NCI-H187 treated with DMSO at 0.1 percent for 48 hours (cell line): ENCODE data around the gene GFOD1.

Experiments used
- DNase-seq: peaks from one replicate; lab custom pipeline; 2025; lab: John Stamatoyannopoulos, UW

Gene GFOD1

GRCh38 chr6:13315896-13316295, 171.5 kb downstream of the GFOD1 start:
- no peak for DNase-seq

- DNase-seq: no peak
These were observed 172.6 kb downstream of the GFOD1 start for GRCh38 chr6:13314806-13315205.

- DNase-seq: no peak
These were observed 176.2 kb downstream of the GFOD1 start for GRCh38 chr6:13311155-13311554.

- DNase-seq: no peak
These were observed 179.1 kb downstream of the GFOD1 start for GRCh38 chr6:13308332-13308731.
